Measurements from ENCODE around the gene ITPK1.

Gene ITPK1

GRCh38 chr14:93027810-93028723 lies 87.7 kb downstream of the ITPK1 start:
- DNase-seq (ENCODE audit: low spot score), result no peak

- no peak for DNase-seq (ENCODE audit: low spot score)
These were observed 89.4 kb downstream of the ITPK1 start for GRCh38 chr14:93026339-93026738.

DNA sequence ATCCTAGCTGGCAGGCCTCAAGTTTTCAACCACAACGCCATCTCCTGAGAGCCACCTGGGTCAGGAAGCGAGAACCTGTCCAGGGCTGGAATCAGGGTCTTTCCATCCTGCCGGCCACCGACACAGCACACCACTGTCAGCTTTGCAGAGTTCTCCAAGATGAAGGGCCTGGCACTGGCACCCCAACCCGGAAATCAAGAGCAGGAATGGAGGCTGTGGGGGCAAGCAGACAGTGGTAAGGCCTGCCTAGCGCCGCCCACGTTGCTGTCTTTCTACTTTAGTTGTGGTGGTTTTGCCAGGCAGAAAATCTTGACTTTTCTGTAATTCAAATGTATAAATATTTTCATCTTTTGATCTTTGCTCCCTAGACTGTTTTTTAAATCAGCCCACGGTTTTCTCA lies 90.7 kb downstream of the ITPK1 start:
- DNase-seq (ENCODE audit: low spot score), result no peak

- no peak for DNase-seq (ENCODE audit: low spot score)
These were observed 91.2 kb downstream of the ITPK1 start for GRCh38 chr14:93024493-93024892.

- DNase-seq (ENCODE audit: low spot score), result no peak
These were observed 91.8 kb downstream of the ITPK1 start for GRCh38 chr14:93023802-93024434.

DNA sequence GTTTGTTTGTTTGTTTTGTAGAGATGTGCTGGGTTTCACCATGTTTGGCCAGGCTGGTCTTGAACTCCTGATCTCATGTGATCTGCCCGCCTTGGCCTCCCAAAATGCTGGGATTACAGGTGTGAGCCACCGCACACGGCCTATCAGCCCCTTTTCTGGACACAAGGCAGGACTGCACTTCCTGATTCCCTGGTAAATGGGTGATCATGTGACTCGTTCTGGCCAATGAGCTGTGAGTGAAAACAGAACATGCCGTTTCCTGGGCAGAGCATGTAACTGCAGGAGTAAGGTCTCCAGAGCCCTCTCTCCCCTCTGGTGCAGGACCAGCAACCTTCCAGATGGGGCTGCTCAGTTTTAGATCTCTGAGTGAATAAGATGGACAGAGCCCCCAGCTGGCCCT lies 92.7 kb downstream of the ITPK1 start:
- peak; percentile 44 for DNase-seq (ENCODE audit: low spot score)

DNA sequence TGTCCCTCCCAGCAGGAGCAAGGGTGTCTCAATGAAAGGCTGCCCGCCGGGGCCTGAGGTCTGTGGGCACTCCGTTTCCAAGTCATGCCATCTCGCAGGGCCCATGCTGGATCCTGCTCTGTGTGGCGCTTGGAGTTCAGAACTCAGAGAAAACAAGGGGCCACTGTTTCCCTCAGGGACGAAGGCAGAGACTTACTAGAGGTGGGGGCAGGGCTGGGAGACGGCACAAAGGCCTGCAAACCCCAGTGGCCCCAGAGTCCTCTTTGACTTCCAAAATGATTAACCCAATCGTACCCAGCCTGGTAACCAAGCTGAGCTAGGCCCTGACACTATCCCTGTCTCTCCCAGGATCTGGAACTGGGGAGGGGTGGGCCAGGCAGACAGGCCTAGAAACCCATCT lies 95.8 kb downstream of the ITPK1 start:
- no peak for DNase-seq (ENCODE audit: low spot score)

DNA sequence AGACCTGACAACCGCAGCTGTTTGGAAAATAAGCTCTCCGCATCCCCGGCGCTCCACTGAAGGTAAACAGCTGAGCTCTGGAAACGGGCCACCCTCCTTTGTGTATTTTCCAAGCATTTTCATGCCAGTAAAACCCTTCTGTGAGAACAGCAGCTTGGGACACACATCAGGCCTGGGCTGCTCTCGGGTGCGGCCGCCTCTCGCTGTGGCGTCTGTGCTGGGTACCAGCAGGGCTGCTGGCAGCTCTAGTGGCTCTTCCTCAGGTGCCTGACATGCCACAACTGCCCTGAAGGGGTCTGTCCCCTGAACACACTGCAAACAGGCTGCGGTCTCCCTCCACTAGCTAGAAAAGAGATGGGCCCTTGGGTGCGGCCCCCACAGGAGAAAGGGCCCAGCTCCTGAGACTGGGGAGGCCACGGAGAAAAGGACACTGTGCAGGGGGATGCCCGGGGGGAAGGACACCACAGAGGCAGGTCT lies 96.3 kb downstream of the ITPK1 start:
- no peak for DNase-seq (ENCODE audit: low spot score)

DNA sequence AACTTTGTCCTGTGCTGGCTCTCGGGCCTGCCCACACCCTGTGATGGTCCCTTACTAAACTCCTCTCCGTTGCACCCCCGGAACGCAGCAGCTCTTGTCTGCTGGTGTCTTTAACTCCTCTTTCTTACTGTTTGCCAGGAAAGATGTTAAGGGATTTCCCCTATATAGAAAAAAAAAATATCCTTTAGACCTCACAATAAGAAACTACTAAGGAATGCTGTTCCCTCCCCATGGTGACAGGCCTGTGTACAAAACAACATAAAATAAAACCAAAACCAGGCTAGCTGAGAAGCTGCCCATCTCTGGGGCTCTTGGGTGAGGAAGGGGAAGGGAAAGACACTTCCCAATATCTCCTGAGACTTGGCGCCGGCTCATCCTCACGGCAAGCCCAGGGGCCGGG lies 97.4 kb downstream of the ITPK1 start:
- no peak for DNase-seq (ENCODE audit: low spot score)

DNA sequence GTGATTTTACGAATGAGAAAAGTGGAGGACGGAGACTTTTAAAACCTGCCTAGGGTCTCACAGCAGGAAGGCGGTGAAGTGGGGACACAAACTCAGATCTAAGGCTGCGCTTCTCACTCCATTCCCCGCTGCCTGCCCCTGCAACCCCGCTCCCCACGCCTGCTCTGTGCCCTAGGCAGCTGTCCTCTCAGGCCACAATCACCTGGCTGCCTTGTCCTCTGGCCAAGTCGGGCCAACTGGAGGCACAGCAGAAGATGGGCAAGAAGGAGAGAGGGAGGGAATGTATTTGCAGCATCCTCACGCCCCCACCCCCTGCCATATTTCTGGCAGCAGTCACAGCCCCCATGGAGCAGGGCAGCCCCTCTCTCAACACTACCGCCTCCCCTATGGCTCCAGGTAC lies 97.8 kb downstream of the ITPK1 start:
- DNase-seq (ENCODE audit: low spot score), result no peak

GRCh38 chr14:93017301-93017797 lies 98.4 kb downstream of the ITPK1 start:
- no peak for DNase-seq (ENCODE audit: low spot score)

- DNase-seq (ENCODE audit: low spot score), result no peak
These were observed 99.4 kb downstream of the ITPK1 start for GRCh38 chr14:93016275-93016845.

- no peak for DNase-seq (ENCODE audit: low spot score)
These were observed 100.2 kb downstream of the ITPK1 start for GRCh38 chr14:93015505-93015904.

- no peak for DNase-seq (ENCODE audit: low spot score)
These were observed 100.7 kb downstream of the ITPK1 start for GRCh38 chr14:93015064-93015463.

GRCh38 chr14:93014058-93015023 lies 101.4 kb downstream of the ITPK1 start:
- no peak for DNase-seq (ENCODE audit: low spot score)

DNA sequence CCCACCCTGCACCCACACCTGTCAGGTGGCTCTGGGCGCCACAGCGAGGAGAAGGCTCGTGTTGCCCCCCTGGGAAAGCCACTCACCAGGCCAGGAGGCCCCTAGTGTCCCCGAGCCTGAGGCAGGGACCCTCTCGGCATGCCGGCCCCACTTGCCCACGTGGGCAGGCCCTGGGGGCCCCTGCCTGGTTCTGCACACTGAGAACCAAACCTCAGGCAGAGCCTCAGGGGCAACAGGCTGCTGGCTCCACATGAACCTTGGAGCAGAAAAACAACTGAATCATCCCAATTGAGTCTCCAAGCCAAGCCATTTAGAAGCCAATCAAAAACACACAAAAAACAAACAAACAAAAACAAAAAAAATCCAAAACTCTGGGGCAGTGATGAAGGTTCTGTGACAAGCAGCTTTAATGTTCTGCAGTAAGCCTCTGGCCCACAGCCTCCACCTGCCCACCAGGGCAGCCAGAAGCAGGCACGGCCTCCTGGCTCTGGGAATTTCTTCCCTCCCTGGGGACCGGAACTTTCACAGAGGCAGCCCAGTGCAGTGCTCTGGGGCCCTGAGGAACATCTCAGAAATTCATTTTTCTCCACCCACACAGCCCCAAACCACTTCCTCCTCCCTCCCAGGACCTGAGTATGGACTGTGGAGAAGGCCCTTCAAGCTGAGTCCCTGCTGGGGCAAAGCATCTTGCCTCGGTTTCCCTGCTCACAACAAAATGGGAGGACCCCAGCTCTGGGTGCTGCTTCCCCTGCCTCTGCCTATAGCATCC lies 102.6 kb downstream of the ITPK1 start:
- DNase-seq (ENCODE audit: low spot score), result no peak

DNA sequence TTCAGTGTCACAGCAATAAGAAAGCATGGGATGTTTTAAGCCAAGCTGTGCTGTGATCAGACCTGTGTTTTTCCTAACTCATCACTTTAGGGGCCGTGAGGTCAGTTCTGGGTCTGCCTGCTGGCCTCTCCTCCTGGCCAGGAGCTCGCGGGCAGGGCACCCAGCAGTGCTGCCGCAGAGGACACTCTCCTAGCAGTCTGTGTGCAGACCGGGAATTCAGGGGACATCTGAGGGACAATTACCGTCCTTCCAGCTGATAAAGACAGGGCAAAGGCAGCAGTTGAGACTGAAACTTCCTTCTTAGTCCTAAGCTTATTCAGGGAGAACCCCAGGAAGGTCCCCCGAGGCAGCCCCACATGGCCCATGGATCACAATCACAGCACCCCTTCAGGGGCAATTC lies 103.2 kb downstream of the ITPK1 start:
- no peak for DNase-seq (ENCODE audit: low spot score)

DNA sequence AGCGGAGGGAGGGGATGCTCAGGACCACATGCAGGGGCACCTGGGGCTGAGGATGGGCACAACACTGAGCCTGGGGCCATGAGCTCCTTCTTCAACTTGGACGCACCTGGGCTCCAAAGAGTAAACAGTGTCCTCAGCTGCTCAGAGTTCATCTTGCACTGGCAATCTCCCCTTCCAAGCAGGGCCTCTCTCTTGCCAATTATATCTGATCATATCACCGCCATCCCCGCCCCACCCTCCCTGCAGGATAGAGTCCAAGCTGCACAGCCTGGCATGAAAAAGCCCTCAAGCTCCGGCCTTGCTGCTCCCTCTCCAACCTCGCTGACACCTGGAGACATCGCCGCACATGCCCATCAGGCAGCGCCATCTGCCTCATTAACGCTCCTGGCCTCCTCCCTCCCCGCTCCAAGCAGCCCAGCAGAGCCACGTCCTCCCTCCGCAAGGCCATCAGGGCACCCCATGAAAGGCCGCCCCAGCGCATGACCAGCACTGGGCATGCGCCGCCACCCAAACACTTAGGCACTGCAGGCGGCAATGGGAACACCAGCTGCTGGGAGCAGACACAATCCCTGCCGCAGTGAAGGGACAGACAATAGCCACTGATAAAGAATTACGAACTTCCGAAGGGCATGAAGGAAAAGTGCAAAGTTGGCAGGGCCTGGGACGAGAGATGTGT lies 103.9 kb downstream of the ITPK1 start:
- no peak for DNase-seq (ENCODE audit: low spot score)

- DNase-seq (ENCODE audit: low spot score), result no peak
These were observed 104.6 kb downstream of the ITPK1 start for GRCh38 chr14:93011141-93011529.

DNA sequence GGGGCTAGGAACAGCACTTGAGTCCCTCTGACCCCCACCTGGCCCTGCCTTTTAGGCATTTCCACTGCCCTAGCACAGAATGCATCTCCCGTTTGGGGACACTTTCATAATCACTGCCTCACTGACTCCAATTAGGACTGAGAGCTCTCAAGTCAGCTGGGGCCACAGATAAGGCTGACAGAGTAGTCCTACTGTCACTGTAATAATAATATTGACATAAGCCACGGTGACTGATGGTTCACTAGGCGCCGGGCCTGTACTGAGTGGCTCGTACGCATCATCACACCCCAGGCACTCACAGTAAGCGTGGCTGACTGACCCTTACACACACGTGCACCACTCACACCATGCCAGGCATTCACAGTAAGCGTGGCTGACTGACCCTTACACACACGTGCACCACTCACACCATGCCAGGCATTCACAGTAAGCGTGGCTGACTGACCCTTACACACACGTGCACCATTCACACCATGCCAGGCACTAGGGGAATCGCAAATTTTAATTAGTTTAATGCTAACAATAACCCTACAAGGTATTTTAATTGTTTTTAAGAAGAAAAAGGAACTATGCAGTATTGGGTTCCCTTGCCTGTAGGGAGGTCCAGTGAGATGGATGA lies 105.1 kb downstream of the ITPK1 start:
- no peak for DNase-seq (ENCODE audit: low spot score)

All from RKO (cell line).